ENCODE results near the gene RUSC1.

DNA sequence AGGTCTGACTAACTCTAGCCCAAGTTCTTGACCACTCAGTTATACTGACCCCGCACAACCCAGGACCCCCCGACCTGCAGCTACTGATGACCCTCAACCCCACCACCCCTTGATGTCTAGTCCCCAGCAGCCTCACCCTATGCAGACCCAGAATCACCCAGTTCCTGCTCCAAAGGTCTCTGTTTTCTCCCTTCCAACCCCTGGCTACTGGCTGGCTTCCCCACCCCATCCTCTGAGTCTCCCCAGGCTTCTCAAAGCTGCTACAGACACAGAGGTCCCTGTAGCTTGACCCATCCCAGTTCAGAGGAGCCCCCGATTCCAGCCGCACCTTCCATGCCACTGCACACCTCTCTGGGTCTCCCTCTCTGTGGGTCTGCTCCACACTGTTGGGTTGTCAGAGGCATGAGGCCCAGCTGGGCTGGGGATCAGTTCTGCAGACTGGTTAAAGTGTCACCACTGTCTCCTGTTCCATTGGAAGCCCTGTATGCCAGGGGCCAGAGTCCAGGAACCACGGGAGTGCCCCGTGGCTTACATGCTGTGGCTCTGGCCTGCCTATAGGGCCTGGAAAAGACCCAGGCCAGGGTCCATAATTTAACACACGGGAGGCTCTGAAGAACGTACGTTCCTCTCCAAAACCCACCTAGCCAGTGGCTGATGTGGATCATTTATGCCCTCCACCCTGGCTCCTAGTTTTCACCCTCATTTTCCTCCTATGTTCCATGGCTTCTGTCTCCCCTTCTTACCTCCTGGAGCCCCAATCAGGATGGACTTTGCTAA is 20.0 kb upstream of the RUSC1 start:
- TF ChIP-seq, protein P1, sequence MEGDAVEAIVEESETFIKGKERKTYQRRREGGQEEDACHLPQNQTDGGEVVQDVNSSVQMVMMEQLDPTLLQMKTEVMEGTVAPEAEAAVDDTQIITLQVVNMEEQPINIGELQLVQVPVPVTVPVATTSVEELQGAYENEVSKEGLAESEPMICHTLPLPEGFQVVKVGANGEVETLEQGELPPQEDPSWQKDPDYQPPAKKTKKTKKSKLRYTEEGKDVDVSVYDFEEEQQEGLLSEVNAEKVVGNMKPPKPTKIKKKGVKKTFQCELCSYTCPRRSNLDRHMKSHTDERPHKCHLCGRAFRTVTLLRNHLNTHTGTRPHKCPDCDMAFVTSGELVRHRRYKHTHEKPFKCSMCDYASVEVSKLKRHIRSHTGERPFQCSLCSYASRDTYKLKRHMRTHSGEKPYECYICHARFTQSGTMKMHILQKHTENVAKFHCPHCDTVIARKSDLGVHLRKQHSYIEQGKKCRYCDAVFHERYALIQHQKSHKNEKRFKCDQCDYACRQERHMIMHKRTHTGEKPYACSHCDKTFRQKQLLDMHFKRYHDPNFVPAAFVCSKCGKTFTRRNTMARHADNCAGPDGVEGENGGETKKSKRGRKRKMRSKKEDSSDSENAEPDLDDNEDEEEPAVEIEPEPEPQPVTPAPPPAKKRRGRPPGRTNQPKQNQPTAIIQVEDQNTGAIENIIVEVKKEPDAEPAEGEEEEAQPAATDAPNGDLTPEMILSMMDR (IDR thresholded peaks at IDR 0.05) = no peak
- TF ChIP-seq POLR2AphosphoS5 (IDR thresholded peaks at IDR 0.05) (no peak), POLR2A (IDR thresholded peaks at IDR 0.05) (no peak)

All from breast epithelium (tissue), 3 donors.